Measurements from ENCODE around the gene PGAP1. TPM values are rescaled to one million over a fixed set of nuclear protein-coding genes. Genes with fewer than 3 reads are reported as not detected.

PGAP1 gene
- total RNA-seq, 1 experiment from 2014 or later, result 7.1 TPM

DNA sequence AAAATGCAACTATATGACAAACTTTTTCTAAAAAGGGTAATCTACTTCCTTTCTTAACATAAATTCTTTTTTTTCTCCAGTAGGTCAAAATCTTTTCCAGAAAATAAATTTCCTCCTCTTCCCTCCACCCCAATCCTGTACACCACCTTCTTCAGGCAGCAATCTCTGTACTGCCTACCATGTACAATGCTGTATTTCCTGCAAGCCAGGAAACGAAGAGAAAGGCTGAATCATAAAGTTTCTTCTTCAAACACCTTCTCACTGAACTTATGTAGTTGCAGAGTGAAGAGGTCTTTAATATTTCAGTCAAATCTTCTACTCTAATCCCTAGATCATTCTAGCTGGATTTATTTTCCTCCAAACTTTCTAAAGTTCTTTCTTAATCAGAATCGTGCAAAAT is 99.2 kb downstream of the PGAP1 start:
- Histone ChIP-seq H3K27me3 (ENCODE audit: insufficient read depth, low read length) (no peaks in the 10 kb centered on the region), H3K4me2 (ENCODE audit: low read length) (no peak overlapping the region), H3K36me3 (ENCODE audit: control insufficient read depth in 1 of 2, insufficient read depth in 2 of 2, low read length in 2 of 2) (no peaks in the 10 kb centered on the region), H3K4me3 (replicated peaks in 1 of 2; ENCODE audit: low read depth in 1 of 2, low read length in 2 of 2) (no peak overlapping the region), H4K20me1 (ENCODE audit: insufficient read depth) (no peaks in the 10 kb centered on the region), H3K9ac (ENCODE audit: low read length) (no peak overlapping the region), H3K4me1 (ENCODE audit: control insufficient read depth in 1 of 2, insufficient read depth in 2 of 2, low read length in 2 of 2) (peaks cover 0 to 8% of the 10 kb centered on the region in 2 experiments; a peak in 2 of 4 replicates), H3K9me3 (ENCODE audit: control insufficient read depth in 1 of 2, insufficient read depth in 1 of 2, low read depth in 1 of 2, low read length in 2 of 2) (no peaks in the 10 kb centered on the region), H2AFZ (ENCODE audit: low read depth, low read length, poor library complexity, severe bottlenecking) (no peak overlapping the region), H3K27ac (ENCODE audit: low read depth, low read length) (no peak overlapping the region), H3K9me2 (ENCODE audit: insufficient read depth) (no peaks in the 10 kb centered on the region), H3K79me2 (ENCODE audit: insufficient read depth, low read length) (no peaks in the 10 kb centered on the region)
- DNase-seq (ENCODE audit: low read depth, low spot score) (no peak), ATAC-seq (no peak)
- intact Hi-C loops (cut with micrococcal nuclease), result no loop called here
- no peak for TF ChIP-seq ZFX (IDR thresholded peaks at IDR 0.05)
- no peak for TF ChIP-seq CEBPB (IDR thresholded peaks at IDR 0.05; ENCODE audit: low read depth)
- TF ChIP-seq, protein P1, sequence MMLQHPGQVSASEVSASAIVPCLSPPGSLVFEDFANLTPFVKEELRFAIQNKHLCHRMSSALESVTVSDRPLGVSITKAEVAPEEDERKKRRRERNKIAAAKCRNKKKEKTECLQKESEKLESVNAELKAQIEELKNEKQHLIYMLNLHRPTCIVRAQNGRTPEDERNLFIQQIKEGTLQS (IDR thresholded peaks at IDR 0.05), result no peak
- no peak for TF ChIP-seq ELF1 (IDR thresholded peaks at IDR 0.05; ENCODE audit: borderline replicate concordance, low read depth)
- no peak for TF ChIP-seq SIN3A (IDR thresholded peaks at IDR 0.05; ENCODE audit: low read depth)
- no peak for TF ChIP-seq YY1 (IDR thresholded peaks at IDR 0.05; ENCODE audit: extremely low read depth, insufficient replicate concordance, low read depth, low read length)
- no peak for TF ChIP-seq CBX3 (IDR thresholded peaks at IDR 0.05; ENCODE audit: low read depth)
- ChIA-PET CTCF (interaction anchor here (0.6 kb wide), 1 partner anchor 19 kb away, joined by 6 read pairs; no protein-coding TSS in a partner anchor), POLR2A (no interaction called here), RAD21 (ENCODE audit: low non-redundant PET in 1 of 2, low total read pairs in 2 of 2, uncharacterized antibody in 2 of 2, unreplicated experiment in 2 of 2) (no interaction called here)
- BruUV-seq (replicated peaks), result no TSS peak

DNA sequence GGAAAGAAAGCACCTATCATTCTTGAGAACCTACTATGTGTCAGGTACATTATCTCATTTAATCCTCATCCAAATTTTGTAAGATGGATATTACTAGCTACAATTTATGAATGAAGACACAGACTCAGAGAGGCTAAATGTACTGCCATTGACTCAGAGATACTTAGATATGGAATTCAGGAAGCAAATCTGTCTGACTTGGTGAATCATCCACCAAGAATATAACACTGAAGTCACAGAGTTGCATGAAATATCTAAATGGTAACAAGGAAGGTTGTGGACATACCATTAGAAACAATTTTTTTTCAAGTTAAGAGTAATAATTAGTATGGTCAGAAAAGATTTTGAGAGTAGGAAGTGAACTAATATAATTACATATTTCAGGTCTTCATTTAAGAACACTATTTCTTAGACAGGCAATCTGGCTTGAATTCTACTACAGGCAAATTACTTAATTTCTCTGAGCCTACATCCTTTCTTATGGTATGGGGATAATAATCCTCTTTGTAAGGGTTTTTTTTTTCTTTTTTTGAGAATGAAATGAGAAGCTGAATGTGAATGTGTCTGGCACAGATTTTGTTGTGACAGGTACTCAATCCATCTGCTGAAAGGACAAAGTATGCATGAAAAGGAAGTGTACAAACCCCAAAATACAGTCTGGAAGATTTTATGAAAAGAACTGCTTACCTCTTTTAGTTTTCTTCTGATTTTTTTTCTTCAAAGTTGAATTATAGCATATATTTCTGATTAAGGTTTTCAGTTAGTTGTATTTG is 102.6 kb downstream of the PGAP1 start:
- no peaks in the 10 kb centered on the region for H3K79me2 ChIP-seq (ENCODE audit: insufficient read depth, low read length)
- no peak for DNase-seq (ENCODE audit: low read depth, low spot score)
- H3K9me3 ChIP-seq (ENCODE audit: control insufficient read depth in 1 of 2, insufficient read depth in 1 of 2, low read depth in 1 of 2, low read length in 2 of 2), result no peaks in the 10 kb centered on the region
- peaks cover 0 to 8% of the 10 kb centered on the region in 2 experiments; a peak in 2 of 4 replicates for H3K4me1 ChIP-seq (ENCODE audit: control insufficient read depth in 1 of 2, insufficient read depth in 2 of 2, low read length in 2 of 2)
- intact Hi-C loops (cut with micrococcal nuclease), result no loop called here
- ChIA-PET RAD21 (ENCODE audit: low non-redundant PET in 1 of 2, low total read pairs in 2 of 2, uncharacterized antibody in 2 of 2, unreplicated experiment in 2 of 2) (no interaction called here), CTCF (no interaction called here), POLR2A (no interaction called here)
- H3K27ac ChIP-seq (ENCODE audit: low read depth, low read length), result no peak overlapping the region
- no peak overlapping the region for H3K4me3 ChIP-seq (replicated peaks in 1 of 2; ENCODE audit: low read depth in 1 of 2, low read length in 2 of 2)
- H2AFZ ChIP-seq (ENCODE audit: low read depth, low read length, poor library complexity, severe bottlenecking), result no peak overlapping the region
- no peaks in the 10 kb centered on the region for H3K36me3 ChIP-seq (ENCODE audit: control insufficient read depth in 1 of 2, insufficient read depth in 2 of 2, low read length in 2 of 2)
- BruUV-seq (replicated peaks), result no TSS peak
- H3K9ac ChIP-seq (ENCODE audit: low read length), result no peak overlapping the region
- H3K27me3 ChIP-seq (ENCODE audit: insufficient read depth, low read length), result no peaks in the 10 kb centered on the region
- H3K9me2 ChIP-seq (ENCODE audit: insufficient read depth), result no peaks in the 10 kb centered on the region
- peak overlapping the region; percentile 24; the same call in 1 of the 2 replicates for H3K4me2 ChIP-seq (ENCODE audit: low read length)
- no peak for ATAC-seq
- H4K20me1 ChIP-seq (ENCODE audit: insufficient read depth), result no peaks in the 10 kb centered on the region
- TF ChIP-seq EGR1 (IDR thresholded peaks at IDR 0.05; ENCODE audit: low read depth) (no peak), SIN3A (IDR thresholded peaks at IDR 0.05; ENCODE audit: low read depth) (no peak), RAD21 (IDR thresholded peaks at IDR 0.05; ENCODE audit: low read depth) (no peak), FOSL1 (IDR thresholded peaks at IDR 0.05; ENCODE audit: low read depth) (peak; percentile 36; the same call in 1 of the 2 replicates), YY1 (IDR thresholded peaks at IDR 0.05; ENCODE audit: extremely low read depth, insufficient replicate concordance, low read depth, low read length) (no peak), JUND (IDR thresholded peaks at IDR 0.05) (peak; percentile 43), CBX3 (IDR thresholded peaks at IDR 0.05; ENCODE audit: low read depth) (peak; percentile 12; the same call in 1 of the 2 replicates)
- TF ChIP-seq, protein P2, sequence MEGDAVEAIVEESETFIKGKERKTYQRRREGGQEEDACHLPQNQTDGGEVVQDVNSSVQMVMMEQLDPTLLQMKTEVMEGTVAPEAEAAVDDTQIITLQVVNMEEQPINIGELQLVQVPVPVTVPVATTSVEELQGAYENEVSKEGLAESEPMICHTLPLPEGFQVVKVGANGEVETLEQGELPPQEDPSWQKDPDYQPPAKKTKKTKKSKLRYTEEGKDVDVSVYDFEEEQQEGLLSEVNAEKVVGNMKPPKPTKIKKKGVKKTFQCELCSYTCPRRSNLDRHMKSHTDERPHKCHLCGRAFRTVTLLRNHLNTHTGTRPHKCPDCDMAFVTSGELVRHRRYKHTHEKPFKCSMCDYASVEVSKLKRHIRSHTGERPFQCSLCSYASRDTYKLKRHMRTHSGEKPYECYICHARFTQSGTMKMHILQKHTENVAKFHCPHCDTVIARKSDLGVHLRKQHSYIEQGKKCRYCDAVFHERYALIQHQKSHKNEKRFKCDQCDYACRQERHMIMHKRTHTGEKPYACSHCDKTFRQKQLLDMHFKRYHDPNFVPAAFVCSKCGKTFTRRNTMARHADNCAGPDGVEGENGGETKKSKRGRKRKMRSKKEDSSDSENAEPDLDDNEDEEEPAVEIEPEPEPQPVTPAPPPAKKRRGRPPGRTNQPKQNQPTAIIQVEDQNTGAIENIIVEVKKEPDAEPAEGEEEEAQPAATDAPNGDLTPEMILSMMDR (IDR thresholded peaks at IDR 0.05 in 2 of 3, conservative IDR thresholded peaks at IDR 0.05 in 1 of 3; ENCODE audit: borderline replicate concordance in 1 of 3, insufficient read depth in 1 of 3, low read depth in 2 of 3, low read length in 2 of 3), result no peak
- TF ChIP-seq, protein P3, sequence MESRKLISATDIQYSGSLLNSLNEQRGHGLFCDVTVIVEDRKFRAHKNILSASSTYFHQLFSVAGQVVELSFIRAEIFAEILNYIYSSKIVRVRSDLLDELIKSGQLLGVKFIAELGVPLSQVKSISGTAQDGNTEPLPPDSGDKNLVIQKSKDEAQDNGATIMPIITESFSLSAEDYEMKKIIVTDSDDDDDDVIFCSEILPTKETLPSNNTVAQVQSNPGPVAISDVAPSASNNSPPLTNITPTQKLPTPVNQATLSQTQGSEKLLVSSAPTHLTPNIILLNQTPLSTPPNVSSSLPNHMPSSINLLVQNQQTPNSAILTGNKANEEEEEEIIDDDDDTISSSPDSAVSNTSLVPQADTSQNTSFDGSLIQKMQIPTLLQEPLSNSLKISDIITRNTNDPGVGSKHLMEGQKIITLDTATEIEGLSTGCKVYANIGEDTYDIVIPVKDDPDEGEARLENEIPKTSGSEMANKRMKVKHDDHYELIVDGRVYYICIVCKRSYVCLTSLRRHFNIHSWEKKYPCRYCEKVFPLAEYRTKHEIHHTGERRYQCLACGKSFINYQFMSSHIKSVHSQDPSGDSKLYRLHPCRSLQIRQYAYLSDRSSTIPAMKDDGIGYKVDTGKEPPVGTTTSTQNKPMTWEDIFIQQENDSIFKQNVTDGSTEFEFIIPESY (IDR thresholded peaks at IDR 0.05; ENCODE audit: extremely low read depth, insufficient replicate concordance, low read length), result no peak
